Vagina (tissue), 2 donors: Measurements from ENCODE around the gene INTS11.

Source experiments
- POLR2AphosphoS5 ChIP-seq, 2 donors: sonication (generic); formaldehyde crosslinking; IDR thresholded peaks; one replicate each; pipeline ENCODE4 v1.9.0; 2017; ENCODE audit warnings: antibody characterized with exemption in 2 of 2, mild to moderate bottlenecking in 2 of 2, low read depth in 1 of 2; ENCODE audit not compliant: insufficient read depth in 1 of 2
- TF ChIP-seq, protein P1 (sequence below), 3 experiments: fragments of 450-650 bp in 2 of 3; fragments of 200-600 bp in 1 of 3; sonication (generic) in 1 of 3; IDR thresholded peaks; one replicate each; pipeline ENCODE4 v1.5.1; 2017 to 2019; ENCODE audit warnings: antibody characterized with exemption in 3 of 3, mild to moderate bottlenecking in 2 of 3, moderate library complexity in 2 of 3

- TF ChIP-seq, protein P1, sequence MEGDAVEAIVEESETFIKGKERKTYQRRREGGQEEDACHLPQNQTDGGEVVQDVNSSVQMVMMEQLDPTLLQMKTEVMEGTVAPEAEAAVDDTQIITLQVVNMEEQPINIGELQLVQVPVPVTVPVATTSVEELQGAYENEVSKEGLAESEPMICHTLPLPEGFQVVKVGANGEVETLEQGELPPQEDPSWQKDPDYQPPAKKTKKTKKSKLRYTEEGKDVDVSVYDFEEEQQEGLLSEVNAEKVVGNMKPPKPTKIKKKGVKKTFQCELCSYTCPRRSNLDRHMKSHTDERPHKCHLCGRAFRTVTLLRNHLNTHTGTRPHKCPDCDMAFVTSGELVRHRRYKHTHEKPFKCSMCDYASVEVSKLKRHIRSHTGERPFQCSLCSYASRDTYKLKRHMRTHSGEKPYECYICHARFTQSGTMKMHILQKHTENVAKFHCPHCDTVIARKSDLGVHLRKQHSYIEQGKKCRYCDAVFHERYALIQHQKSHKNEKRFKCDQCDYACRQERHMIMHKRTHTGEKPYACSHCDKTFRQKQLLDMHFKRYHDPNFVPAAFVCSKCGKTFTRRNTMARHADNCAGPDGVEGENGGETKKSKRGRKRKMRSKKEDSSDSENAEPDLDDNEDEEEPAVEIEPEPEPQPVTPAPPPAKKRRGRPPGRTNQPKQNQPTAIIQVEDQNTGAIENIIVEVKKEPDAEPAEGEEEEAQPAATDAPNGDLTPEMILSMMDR (IDR thresholded peaks at IDR 0.05): no peak
- TF ChIP-seq POLR2AphosphoS5 (IDR thresholded peaks at IDR 0.05; ENCODE audit: insufficient read depth in 1 of 2, low read depth in 1 of 2): no peak
Observed at GRCh38 chr1:1319646-1319941, 4.9 kb downstream of the INTS11 start.
